Suppressor macrophage (primary cell): ENCODE measurements around the gene GLI1.
"Not testable (repeated sequence)": the region's sequence is repeated elsewhere in the genome, so short reads cannot be mapped to it uniquely, and the experiment has no call there.

Experiments used
- DNase-seq, 4 experiments: peaks; one replicate each; pipeline ENCODE4 v3.0.0-alpha.2; 2020 to 2022

Gene GLI1

GRCh38 chr12:57476162-57476992 is 16.8 kb downstream of the GLI1 start:
- peak; percentile 59 to 79 (median 68) for DNase-seq

- peak in 1 of 4 experiments; percentile 16 for DNase-seq
These were observed 17.6 kb downstream of the GLI1 start for GRCh38 chr12:57476993-57477709.

- DNase-seq, result peak; percentile 76 to 88 (median 84)
These were observed 18.4 kb downstream of the GLI1 start for GRCh38 chr12:57477710-57478681.

GRCh38 chr12:57479043-57479375 is 19.4 kb downstream of the GLI1 start:
- DNase-seq, result no peak

- peak in 3 of 4 experiments; percentile 51 to 57 (median 54) for DNase-seq
These were observed 20.0 kb downstream of the GLI1 start, which contains the start of gene ARHGAP9 for GRCh38 chr12:57479376-57480115. Gene ARHGAP9 (minus strand): TSS chr12:57479866. CDS start chr12:57479406, 460 bp downstream.

GRCh38 chr12:57481671-57482070 is 22.1 kb downstream of the GLI1 start:
- DNase-seq, result no peak

- no peak for DNase-seq
These were observed 23.9 kb downstream of the GLI1 start for GRCh38 chr12:57483466-57483865.

GRCh38 chr12:57485695-57486094 is 26.1 kb downstream of the GLI1 start:
- no peak for DNase-seq

GRCh38 chr12:57487055-57487596 is 27.5 kb downstream of the GLI1 start:
- DNase-seq, result no peak

GRCh38 chr12:57487597-57488401 is 28.2 kb downstream of the GLI1 start, which contains the start of gene MARS1:
Gene MARS1 (plus strand): TSS chr12:57488068. CDS start chr12:57488091, 23 bp downstream.
- DNase-seq, result peak; percentile 93 to 97 (median 96)

GRCh38 chr12:57488402-57489156 is 29.0 kb downstream of the GLI1 start:
- DNase-seq, result no peak

- DNase-seq, result peak in 1 of 4 experiments; percentile 17
These were observed 29.6 kb downstream of the GLI1 start for GRCh38 chr12:57489157-57489641.

- DNase-seq, result no peak
These were observed 30.5 kb downstream of the GLI1 start for GRCh38 chr12:57490126-57490525.

- DNase-seq, result no peak
These were observed 32.1 kb downstream of the GLI1 start for GRCh38 chr12:57491393-57492280.

GRCh38 chr12:57495051-57495701 is 35.6 kb downstream of the GLI1 start:
- not testable (repeated sequence) for DNase-seq

GRCh38 chr12:57496822-57497221 is 37.2 kb downstream of the GLI1 start:
- no peak for DNase-seq

GRCh38 chr12:57497223-57498131 is 37.9 kb downstream of the GLI1 start:
- DNase-seq, result no peak
